HUES48 (cell line): ENCODE data around the gene MCM9.

Experiments used
- H3K27ac ChIP-seq: one replicate; pipeline ENCODE4 v1.7.0; 2013; ENCODE audit warnings: low read depth, low read length, inconsistent platforms
- H3K27me3 ChIP-seq: 2 replicates; pipeline ENCODE4 v1.6.1; 2013; ENCODE audit warnings: mild to moderate bottlenecking, low read length; ENCODE audit not compliant: control insufficient read depth, insufficient read depth
- H3K36me3 ChIP-seq: 2 replicates; pipeline ENCODE4 v1.6.1; 2013; ENCODE audit warnings: low read length; ENCODE audit not compliant: control insufficient read depth, insufficient read depth
- H3K4me1 ChIP-seq: 2 replicates; pipeline ENCODE4 v1.6.1; 2013; ENCODE audit warnings: mild to moderate bottlenecking, low read length; ENCODE audit not compliant: control insufficient read depth, insufficient read depth
- H3K4me3 ChIP-seq: 2 replicates; pipeline ENCODE4 v1.5.1; 2013; ENCODE audit warnings: mild to moderate bottlenecking, low read depth, low read length
- H3K9ac ChIP-seq: 2 replicates; pipeline ENCODE4 v1.6.1; 2013; ENCODE audit warnings: mild to moderate bottlenecking, low read depth, low read length, moderate library complexity
- H3K9me3 ChIP-seq: 2 replicates; pipeline ENCODE4 v1.6.1; 2013; ENCODE audit warnings: low read length; ENCODE audit not compliant: control insufficient read depth, insufficient read depth

Gene MCM9

GRCh38 chr6:118829817-118830478, 105.0 kb downstream of the MCM9 start:
- no peaks in the 10 kb centered on the region for H3K9me3 ChIP-seq
- no peaks in the 10 kb centered on the region for H3K27me3 ChIP-seq
- H3K9ac ChIP-seq: no peak overlapping the region
- no peaks in the 10 kb centered on the region for H3K4me1 ChIP-seq
- peaks cover 14% of the 10 kb centered on the region for H3K36me3 ChIP-seq
- H3K4me3 ChIP-seq: no peak overlapping the region
- H3K27ac ChIP-seq: no peak overlapping the region

GRCh38 chr6:118826096-118826495, 108.9 kb downstream of the MCM9 start:
- H3K36me3 ChIP-seq: peaks cover 14% of the 10 kb centered on the region
- H3K27ac ChIP-seq: no peak overlapping the region
- H3K27me3 ChIP-seq: no peaks in the 10 kb centered on the region
- H3K4me1 ChIP-seq: no peaks in the 10 kb centered on the region
- no peak overlapping the region for H3K4me3 ChIP-seq
- H3K9ac ChIP-seq: no peak overlapping the region
- no peaks in the 10 kb centered on the region for H3K9me3 ChIP-seq

GRCh38 chr6:118825661-118826060, 109.3 kb downstream of the MCM9 start:
- no peak overlapping the region for H3K27ac ChIP-seq
- no peak overlapping the region for H3K9ac ChIP-seq
- peaks cover 14% of the 10 kb centered on the region for H3K36me3 ChIP-seq
- no peak overlapping the region for H3K4me3 ChIP-seq
- no peaks in the 10 kb centered on the region for H3K27me3 ChIP-seq
- H3K4me1 ChIP-seq: no peaks in the 10 kb centered on the region
- no peaks in the 10 kb centered on the region for H3K9me3 ChIP-seq

DNA sequence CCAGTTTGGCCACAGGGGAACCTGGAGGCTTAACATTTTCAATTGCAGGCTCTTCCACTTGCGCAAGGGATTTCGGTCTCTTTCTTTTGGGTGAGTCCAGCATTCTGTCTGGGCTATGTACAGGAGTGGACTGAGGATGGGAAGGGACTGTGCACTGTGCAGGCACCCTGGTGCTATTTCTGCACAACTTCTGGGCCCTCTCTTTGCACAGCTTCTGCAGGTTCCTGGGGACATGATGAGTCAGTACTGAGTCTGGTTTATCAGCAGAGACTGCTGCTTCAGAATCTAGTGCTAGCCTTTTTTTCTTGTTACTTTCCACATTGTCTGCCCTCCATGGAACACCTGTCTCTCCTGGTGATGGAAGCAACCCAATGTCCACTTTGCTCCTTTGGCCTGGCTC, 119.5 kb downstream of the MCM9 start:
- no peaks in the 10 kb centered on the region for H3K9me3 ChIP-seq
- H3K27ac ChIP-seq: no peak overlapping the region
- no peaks in the 10 kb centered on the region; the same call in 1 of the 2 replicates for H3K4me1 ChIP-seq
- no peak overlapping the region for H3K4me3 ChIP-seq
- H3K9ac ChIP-seq: no peak overlapping the region
- H3K27me3 ChIP-seq: no peaks in the 10 kb centered on the region
- H3K36me3 ChIP-seq: peaks cover 10% of the 10 kb centered on the region

DNA sequence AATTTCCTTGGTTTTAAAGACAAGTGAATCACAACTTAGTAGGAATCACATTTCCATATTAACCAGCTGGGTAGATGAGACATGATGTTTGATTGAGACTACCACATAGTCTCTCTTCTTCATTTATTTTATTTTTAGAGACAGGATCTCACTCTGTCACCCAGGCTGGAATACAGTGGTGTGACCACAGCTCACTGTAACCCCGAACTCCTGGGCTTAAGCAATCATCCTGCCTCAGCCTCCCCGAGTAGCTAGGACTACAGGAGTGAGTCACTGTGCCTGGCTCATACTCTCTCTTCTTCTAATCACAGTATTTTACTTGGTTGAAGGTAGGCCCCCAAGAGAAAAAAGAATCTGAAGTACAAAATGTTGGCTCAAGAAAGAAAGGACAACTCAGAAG, 121.2 kb downstream of the MCM9 start:
- Histone ChIP-seq H3K9me3 (no peaks in the 10 kb centered on the region), H3K27me3 (no peaks in the 10 kb centered on the region), H3K4me1 (no peaks in the 10 kb centered on the region; the same call in 1 of the 2 replicates), H3K4me3 (no peak overlapping the region), H3K9ac (no peak overlapping the region), H3K36me3 (peaks cover 10% of the 10 kb centered on the region), H3K27ac (no peak overlapping the region)

DNA sequence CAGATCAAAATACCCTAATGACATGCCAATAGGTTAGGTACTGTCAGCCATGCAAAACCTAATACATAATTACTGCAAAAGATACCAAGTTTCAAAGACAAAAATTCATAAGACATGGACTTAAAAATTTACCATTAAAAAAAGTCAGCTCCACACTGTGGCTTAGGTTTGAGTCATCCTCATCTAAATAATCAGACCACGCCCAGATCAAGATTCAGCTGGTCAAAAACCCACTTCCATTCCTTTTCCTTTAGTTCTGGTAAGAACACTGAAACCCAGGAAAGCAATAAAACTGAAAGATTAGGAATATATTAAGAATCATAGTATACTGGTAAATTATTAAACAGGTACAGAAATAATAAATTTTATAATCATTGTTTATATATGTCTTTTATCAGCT, 122.0 kb downstream of the MCM9 start:
- Histone ChIP-seq H3K36me3 (peaks cover 10% of the 10 kb centered on the region), H3K9me3 (no peaks in the 10 kb centered on the region), H3K4me1 (no peaks in the 10 kb centered on the region; the same call in 1 of the 2 replicates), H3K4me3 (no peak overlapping the region), H3K27me3 (no peaks in the 10 kb centered on the region), H3K27ac (no peak overlapping the region), H3K9ac (no peak overlapping the region)

GRCh38 chr6:118810420-118811027, 124.4 kb downstream of the MCM9 start:
- no peaks in the 10 kb centered on the region; the same call in 1 of the 2 replicates for H3K4me1 ChIP-seq
- H3K9me3 ChIP-seq: no peaks in the 10 kb centered on the region
- H3K27ac ChIP-seq: no peak overlapping the region
- H3K27me3 ChIP-seq: no peaks in the 10 kb centered on the region
- H3K9ac ChIP-seq: no peak overlapping the region
- no peak overlapping the region; the same call in 1 of the 2 replicates for H3K4me3 ChIP-seq
- peaks cover 6% of the 10 kb centered on the region for H3K36me3 ChIP-seq

DNA sequence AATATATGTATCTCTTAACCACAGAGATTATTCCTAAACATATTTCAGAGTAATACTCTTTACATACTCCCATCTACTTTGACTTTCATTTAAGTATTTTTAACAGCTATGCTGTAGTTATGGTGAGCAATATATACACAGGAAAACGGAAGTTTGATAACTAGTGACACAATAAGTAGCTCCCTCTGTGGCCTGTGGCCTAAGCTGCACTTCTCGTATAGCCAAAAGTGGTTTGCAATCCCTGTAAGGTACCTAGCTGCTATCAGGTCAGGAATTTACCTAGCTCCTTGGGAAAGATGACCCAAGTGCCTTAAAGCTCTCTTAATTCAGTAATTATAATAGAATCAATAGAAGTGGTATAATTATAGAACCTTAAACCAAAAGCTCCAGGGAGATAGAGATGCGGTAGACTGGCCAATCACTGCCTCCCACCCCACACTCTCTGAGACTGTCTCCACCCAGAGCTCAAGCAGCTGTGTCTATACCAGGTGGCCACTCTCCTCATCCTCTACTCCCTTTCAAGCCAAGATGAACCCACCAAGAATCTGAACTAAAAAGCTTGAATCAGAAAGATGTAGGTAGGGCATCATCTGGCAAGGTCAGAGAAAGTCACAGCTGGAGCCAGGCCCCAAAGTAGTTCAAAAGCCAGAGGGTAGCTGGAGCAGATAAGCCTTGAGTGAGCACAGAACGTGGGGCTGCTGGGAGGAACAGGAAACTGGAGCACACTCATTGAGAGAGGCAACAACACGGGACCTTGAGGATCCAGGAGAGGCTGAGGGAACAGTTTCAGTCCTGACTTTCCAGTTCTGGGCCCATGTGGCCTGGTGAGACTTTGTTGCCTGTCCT, 125.9 kb downstream of the MCM9 start:
- Histone ChIP-seq H3K9ac (no peak overlapping the region), H3K4me1 (no peaks in the 10 kb centered on the region; the same call in 1 of the 2 replicates), H3K27ac (no peak overlapping the region), H3K4me3 (no peak overlapping the region), H3K9me3 (no peaks in the 10 kb centered on the region), H3K27me3 (no peaks in the 10 kb centered on the region), H3K36me3 (no peaks in the 10 kb centered on the region)

DNA sequence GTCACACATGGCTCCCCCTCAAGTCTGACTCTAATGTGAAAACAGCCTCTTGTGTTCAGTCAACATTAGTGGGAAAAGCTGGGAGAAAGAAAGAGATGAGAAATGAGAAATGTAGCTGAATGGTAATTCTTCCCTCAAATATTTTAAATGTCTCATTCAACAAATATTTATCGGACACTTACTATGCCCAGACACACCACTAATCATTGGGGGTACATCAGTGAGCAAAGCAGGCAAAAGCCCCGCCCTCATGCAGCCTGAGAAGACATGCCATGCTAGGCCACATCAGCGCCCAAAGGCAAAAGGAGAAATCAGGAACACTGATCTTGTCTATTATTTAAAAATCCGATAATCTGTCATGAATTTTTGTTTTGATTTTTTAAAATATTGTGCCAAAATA, 130.9 kb downstream of the MCM9 start:
- Histone ChIP-seq H3K9ac (no peak overlapping the region), H3K4me3 (no peak overlapping the region), H3K4me1 (peaks cover 7% of the 10 kb centered on the region), H3K9me3 (no peaks in the 10 kb centered on the region), H3K27ac (no peak overlapping the region), H3K27me3 (no peaks in the 10 kb centered on the region), H3K36me3 (no peaks in the 10 kb centered on the region)

DNA sequence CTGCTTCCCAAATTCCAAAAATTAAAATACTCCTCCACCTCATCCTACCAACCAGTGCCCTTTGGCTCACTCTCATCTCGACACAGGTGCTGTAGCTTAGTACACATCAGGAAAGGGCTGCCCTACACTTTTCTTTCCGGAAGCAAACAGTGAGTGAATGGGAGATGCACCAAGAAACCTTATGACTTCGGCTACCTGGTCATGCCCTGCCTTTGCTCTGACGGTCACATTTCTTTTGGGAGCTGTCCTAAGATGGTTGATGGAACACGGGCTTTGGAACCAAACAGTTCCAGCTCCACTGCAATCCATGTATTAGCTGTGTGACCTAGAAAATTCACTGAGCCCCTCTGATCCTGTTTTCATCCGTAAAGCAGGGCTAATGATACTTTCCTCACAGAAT, 133.7 kb downstream of the MCM9 start:
- H3K36me3 ChIP-seq: no peaks in the 10 kb centered on the region
- H3K9me3 ChIP-seq: peaks cover under 1% of the 10 kb centered on the region; the same call in 1 of the 2 replicates
- H3K27me3 ChIP-seq: no peaks in the 10 kb centered on the region
- no peak overlapping the region for H3K9ac ChIP-seq
- H3K4me1 ChIP-seq: peaks cover 7% of the 10 kb centered on the region
- H3K4me3 ChIP-seq: no peak overlapping the region
- H3K27ac ChIP-seq: no peak overlapping the region
